Gastroesophageal sphincter (tissue), 3 donors: ENCODE results near the gene TUBB2A.

Experiments used
- CTCF ChIP-seq, 4 experiments: fragments of 200-600 bp in 2 of 4; fragments of 450-650 bp in 2 of 4; sonication (generic) in 1 of 4; IDR thresholded peaks; one replicate each; pipeline ENCODE4 v1.5.1; 2017 to 2019; ENCODE audit warnings: antibody characterized with exemption in 4 of 4, mild to moderate bottlenecking in 2 of 4, moderate library complexity in 2 of 4
- EP300 ChIP-seq: sonication (generic); formaldehyde crosslinking; IDR thresholded peaks from one replicate; pipeline ENCODE4 v1.6.1; 2017; ENCODE audit warnings: antibody characterized with exemption, mild to moderate bottlenecking
- POLR2A ChIP-seq, 2 donors: fragments of 450-650 bp; IDR thresholded peaks; one replicate each; pipeline ENCODE4 v1.6.1; 2017; ENCODE audit warnings: antibody characterized with exemption in 2 of 2, mild to moderate bottlenecking in 2 of 2, moderate library complexity in 1 of 2
- POLR2AphosphoS5 ChIP-seq: sonication (generic); formaldehyde crosslinking; IDR thresholded peaks from one replicate; pipeline ENCODE4 v1.6.1; 2017; ENCODE audit warnings: antibody characterized with exemption

GRCh38 chr6:3136292-3137011 is 20.9 kb downstream of the TUBB2A start:
- TF ChIP-seq CTCF (IDR thresholded peaks at IDR 0.05) (no peak), POLR2AphosphoS5 (no peak), POLR2A (IDR thresholded peaks at IDR 0.05) (no peak), EP300 (no peak)
